NCI-H2196 treated with DMSO at 0.1 percent for 48 hours (cell line): Measurements from ENCODE around the gene DEPDC1B.
"Not testable (repeated sequence)": the region's sequence is repeated elsewhere in the genome, so short reads cannot be mapped to it uniquely, and the experiment has no call there.

Experiments
- DNase-seq: peaks from one replicate; lab custom pipeline; 2025; ENCODE audit not compliant: unreplicated experiment; lab: John Stamatoyannopoulos, UW

The DEPDC1B gene

DNA sequence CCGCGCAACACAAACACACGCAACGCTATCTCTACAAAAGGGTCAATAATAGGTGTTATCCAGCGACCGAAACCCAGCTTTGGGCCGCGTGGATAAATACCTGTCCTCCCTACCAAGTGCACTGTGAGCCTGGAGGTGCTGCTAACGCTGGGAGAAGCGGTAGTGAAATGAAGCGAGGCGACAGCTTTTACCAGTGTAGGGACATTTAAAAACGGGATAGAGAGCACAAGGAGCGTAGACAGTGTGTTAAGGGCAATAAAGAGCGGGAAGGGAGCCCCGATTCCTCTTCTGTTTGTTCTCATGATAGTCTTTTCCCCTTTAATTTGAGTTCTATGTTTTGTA is 421 bp upstream of the DEPDC1B start:
- no peak for DNase-seq

DNA sequence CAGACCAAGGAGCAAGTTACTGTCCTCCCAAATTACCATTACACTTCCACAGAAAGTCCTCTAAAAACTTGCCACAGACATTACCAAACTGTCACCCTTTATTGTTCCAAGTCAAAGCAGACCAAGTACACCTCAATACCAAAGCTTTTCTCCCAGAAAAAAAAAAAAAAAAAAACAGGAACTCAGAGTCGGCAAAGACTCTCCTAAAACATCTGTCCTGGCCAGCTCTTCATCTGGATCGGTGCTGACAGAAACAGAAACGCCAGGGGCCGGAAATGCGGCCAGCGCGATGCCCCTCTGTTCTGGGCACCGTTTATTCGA is 718 bp downstream of the DEPDC1B start:
- no peak for DNase-seq

DNA sequence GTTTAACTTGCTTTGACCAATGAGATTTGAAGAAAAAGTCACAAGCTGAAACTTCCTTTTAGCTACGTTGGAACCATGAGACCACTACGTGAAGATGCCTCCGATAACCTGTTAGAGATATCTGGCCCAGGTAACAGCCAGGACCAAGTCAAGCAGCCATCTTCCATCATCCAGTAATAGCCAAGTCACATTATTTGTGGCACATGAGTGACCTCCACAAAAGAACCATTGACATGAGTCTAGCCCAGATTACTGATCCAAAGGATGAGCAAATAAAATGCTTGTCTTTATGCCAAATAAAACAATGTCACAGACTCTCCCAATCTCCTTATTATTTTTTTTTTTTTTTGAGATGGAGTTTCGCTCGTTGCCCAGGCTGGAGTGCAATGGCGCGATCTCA is 1.6 kb downstream of the DEPDC1B start:
- no peak for DNase-seq

GRCh38 chr5:60690326-60690725 is 9.6 kb downstream of the DEPDC1B start:
- DNase-seq, result no peak

GRCh38 chr5:60688980-60689379 is 11.0 kb downstream of the DEPDC1B start:
- DNase-seq, result no peak

DNA sequence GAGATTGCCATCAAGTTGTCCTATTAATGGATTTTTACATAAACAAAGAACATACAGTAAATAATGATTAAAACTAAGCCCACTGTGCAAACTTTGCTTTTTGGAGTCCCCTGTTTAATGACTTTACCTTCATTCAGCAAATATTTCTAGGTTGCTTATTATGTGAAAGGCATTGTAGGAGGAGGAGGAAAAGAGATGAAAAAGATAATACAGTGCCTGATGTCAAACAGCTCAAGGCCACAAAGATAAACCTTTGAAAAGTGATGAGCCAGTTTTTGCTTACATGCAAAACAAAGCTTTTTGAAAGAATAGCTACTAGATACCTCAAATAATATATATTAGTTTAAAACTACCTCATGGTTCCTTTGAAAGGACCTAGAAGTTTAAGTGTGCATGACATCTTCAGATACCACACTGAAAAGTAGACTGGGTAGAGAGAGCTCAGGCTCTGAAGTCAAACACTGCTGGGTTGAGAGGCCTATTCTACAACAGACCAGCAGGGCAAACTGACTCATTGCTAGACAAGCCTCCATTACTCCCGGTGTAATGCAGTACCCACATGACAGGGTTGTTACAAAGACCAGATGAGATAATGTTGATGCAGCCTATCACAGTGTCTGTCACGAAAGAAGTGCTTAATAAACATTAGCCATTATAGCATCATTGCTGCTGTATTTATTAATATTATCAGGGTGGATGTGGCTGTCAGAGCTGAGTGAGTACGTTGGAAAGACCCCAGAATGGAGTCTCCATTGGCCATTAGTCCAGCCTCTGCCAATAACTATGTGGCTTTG is 11.8 kb downstream of the DEPDC1B start:
- DNase-seq, result no peak

- DNase-seq, result no peak
Measured at GRCh38 chr5:60686157-60686556, 13.8 kb downstream of the DEPDC1B start.

GRCh38 chr5:60685700-60686099 is 14.3 kb downstream of the DEPDC1B start:
- no peak for DNase-seq

DNA sequence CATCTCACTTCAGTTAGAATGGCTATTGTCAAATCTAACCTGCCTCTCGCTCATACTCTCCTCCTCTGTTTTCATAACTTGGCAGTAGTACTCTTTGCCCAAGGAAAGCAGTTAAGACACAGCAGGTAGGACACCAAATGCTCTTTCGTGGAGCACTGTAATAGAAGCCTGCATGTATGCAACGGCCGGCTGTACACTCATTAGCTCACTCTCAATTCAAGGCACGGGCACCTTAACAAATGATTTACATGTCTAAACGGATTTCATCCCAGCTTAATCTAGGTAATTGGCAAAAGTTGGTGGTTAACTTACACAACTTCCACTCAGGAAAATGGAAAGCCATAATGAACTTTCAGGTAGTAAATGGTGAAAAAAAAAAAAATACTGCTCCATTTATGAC is 14.9 kb downstream of the DEPDC1B start:
- no peak for DNase-seq

DNA sequence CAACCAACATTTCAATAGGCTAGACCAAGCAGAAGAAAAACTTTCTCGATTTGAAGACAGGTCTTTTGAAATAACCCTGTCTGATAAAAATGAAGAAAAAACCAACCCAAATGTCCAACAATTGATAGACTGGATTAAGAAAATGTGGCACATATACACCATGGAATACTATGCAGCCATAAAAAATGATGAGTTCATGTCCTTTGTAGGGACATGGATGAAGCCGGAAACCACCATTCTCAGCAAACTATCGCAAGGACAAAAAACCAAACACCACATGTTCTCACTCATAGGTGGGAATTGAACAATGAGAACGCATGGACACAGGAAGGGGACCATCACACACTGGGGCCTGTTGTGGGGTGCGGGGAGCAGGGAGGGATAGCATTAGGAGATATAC is 18.0 kb downstream of the DEPDC1B start:
- not testable (repeated sequence) for DNase-seq

GRCh38 chr5:60679816-60680215 is 20.1 kb downstream of the DEPDC1B start:
- DNase-seq, result no peak

DNA sequence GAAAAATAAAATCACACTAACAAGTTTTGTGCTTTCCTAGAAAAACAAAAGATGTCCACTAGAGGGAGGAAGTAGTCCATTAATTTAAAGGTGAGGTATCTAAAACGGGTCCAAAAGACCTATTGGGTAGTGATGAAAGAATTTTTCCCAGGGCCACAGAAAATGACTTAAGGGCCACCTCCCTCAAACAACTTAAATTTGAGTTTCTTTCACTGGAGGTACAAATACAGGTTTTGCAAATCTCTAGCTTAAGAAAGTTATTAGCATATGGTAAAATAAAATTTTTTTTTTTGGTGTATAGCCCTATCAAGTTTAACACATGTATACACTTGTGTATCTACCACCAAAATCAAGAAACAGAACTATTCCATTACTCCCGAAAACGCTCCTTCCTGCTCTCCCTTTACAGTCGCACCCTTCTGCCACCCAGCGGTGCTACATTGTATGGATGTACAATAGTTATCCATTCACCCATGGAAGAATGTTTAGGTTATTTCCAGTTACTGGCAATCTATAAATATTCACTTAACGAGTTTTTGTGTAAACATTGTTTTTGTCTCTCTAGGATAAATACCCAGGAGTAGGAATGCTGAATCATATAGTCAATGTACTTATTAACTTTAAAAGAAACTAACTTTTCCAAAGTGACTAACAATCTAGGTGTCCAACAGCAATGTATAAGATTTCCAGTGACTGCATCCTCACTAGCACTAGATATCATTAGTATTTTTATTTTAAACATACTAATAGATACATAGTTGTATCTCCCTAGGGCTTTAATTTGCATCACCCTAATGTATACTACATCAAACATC is 21.9 kb downstream of the DEPDC1B start:
- no peak for DNase-seq

- DNase-seq, result no peak
Measured at GRCh38 chr5:60675286-60675685, 24.7 kb downstream of the DEPDC1B start.

DNA sequence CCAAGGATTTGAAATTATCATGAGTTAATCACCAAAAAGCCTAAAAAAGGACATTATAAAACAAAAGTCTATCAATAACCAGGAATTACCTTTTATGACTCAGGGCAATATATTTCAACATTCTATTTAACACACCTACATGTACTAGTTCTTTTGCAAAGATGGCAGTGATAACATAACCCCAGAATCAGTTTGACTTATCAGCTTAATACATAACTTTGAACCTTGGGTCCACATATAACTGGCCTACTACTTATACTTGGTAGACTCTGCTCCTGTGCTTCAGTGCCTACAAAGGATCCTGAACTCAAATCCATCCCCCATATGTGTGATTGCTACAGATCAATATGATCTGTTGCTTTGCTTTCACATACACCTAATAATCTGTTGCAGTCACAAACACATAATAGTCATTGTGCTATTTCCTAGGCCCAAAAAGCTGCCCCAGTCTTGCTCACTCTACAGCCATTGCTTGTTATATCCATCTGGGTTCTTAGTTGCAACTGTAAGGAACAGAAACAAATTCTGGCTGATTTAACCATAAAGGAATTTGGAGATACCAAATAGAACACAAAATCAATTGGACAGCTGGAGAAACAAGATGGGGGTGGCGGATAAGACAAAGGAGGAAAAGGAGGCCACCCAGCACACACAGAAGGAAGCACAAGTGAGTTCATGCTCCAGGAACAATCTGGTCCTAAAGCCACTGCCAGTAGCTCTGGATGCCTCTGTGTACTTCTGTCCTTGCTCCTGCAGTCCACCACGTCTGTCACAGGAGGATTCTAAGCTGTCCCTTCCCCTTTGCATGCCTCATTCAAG is 25.5 kb downstream of the DEPDC1B start:
- no peak for DNase-seq

DNA sequence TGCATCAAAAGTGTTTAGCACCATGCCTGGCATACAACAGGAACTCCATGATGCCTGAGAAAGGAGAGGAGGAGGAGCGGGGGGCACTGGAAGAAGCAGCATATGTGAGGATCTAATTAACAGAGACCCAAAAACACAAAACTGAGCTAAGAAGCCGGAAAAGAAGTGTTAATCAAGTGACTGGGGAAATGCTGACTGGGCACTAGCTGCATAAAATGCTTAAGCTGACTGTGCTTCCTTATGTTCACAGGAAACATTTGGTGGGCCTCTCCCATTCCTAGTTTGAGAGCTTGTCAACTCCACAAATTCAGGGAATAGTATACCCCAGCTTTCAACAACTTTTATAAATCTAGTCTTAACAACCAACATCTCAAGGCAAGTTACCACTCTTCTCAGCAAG is 26.6 kb downstream of the DEPDC1B start:
- DNase-seq, result no peak

DNA sequence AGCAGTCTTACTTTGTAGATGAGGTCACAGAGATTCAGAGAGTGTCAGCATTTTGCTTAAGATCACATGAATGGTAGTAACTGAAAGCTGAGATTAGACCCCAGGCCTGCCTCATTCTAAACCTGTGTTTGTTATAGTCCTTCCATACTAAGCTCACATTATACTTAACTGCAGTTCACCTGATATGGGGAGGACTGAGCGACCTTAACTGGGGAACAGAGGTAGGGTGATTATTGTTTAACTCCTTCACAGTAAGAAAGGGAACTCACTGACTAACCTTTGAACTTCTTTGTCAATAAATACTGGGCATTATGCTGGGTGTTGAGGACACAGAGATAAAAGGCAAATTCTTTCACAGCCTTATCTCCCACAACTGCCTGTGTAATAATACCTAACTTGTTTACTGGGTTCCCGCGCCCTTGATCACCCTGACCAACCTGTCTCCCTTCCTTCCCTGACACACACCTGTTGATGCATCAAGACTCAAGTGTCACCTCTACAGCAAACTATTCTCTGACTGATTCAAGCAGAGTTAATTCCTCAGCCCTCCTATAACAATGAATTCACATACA is 27.2 kb downstream of the DEPDC1B start:
- no peak for DNase-seq

DNA sequence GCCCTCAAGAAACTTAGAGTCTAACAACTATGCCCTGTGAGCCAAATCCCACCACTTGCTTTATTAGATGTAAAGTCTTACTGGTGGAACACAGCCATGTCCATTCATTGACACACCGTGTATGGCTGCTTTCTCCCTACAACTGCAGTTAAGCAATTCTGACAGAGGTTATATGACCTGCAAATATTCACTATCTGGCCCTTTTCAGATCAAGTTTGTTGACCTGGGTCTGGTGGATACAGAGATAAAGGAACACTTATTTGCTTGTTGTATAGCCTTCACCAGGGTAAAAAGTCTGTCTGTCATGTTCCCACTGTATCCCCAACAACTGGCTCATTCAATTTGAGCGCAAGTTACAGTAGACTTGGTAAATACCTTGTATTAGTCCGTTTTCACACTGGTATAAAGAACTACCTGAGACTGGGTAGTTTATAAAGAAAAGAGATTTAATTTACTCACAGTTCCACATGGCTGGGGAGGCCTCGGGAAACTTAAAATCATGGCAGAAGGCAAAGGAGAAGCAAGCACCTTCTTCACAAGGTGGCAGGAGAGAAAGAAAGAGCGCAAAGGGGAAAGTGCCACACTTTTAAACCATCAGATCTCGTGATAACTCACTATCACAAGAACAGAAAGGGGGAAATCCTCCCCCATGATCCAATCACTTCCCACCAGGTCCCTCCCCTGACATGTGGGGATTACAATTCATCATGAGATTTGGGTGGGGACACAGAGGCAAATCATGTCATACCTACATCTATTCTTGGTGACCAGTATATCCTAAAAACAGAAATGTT is 27.9 kb downstream of the DEPDC1B start:
- no peak for DNase-seq

GRCh38 chr5:60670749-60671148 is 29.2 kb downstream of the DEPDC1B start:
- DNase-seq, result no peak

DNA sequence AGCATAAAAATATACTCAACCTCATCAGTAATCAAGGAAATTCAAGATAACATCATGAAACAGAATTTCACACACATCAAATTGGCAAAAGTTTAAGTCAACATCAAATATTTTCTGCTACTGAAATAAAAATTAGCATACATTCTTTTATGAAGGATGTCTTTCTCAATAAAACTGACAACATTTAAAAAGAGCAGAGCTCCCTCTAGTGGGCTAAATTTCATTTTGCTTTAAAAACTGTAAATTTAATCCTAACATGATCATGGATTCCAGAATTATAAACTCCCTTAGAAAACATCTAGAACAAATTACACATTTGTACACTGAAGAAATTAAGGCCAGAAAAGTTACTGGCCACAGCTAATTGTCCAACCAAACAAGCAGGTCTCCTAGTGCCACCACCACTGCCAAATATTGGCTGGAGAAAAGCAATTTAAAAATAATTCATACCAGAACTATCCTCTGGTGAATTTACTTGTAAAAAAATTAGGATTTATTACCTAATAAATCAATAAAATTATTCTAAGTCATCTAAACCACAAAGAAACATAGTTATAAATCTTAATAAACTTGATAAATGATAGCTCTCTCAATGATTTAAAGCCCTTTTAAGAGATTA is 31.2 kb downstream of the DEPDC1B start:
- DNase-seq, result no peak
